Ishikawa (cell line): Measurements from ENCODE around the gene PRR35.

ENCODE experiments used
- CEBPB ChIP-seq: IDR thresholded peaks from 2 replicates; pipeline ENCODE4 v1.6.1; 2012
- CREB1 ChIP-seq: IDR thresholded peaks from 2 replicates; pipeline ENCODE4 v1.6.1; 2012; ENCODE audit warnings: low read depth
- EGR1 ChIP-seq: IDR thresholded peaks from 2 replicates; pipeline ENCODE4 v1.6.1; 2012
- EP300 ChIP-seq: IDR thresholded peaks from 2 replicates; pipeline ENCODE4 v1.6.1; 2012; ENCODE audit warnings: borderline replicate concordance
- FOXM1 ChIP-seq: IDR thresholded peaks from 2 replicates; pipeline ENCODE4 v1.6.1; 2012; ENCODE audit warnings: low read depth, borderline replicate concordance
- MAX ChIP-seq: IDR thresholded peaks from 2 replicates; pipeline ENCODE4 v1.6.1; 2012
- NFIC ChIP-seq: IDR thresholded peaks from 2 replicates; pipeline ENCODE4 v1.6.1; 2012
- RAD21 ChIP-seq: IDR thresholded peaks from 2 replicates; pipeline ENCODE4 v1.6.1; 2012; ENCODE audit warnings: low read depth
- REST ChIP-seq: IDR thresholded peaks from 2 replicates; pipeline ENCODE4 v1.6.1; 2012; ENCODE audit warnings: low read depth, mild to moderate bottlenecking
- TAF1 ChIP-seq: IDR thresholded peaks from 2 replicates; pipeline ENCODE4 v1.6.1; 2012; ENCODE audit warnings: low read depth, mild to moderate bottlenecking
- TCF12 ChIP-seq: IDR thresholded peaks from 2 replicates; pipeline ENCODE4 v1.6.1; 2012; ENCODE audit warnings: low read depth
- TEAD4 ChIP-seq: IDR thresholded peaks from 2 replicates; pipeline ENCODE4 v1.6.1; 2012
- USF1 ChIP-seq: IDR thresholded peaks from 2 replicates; pipeline ENCODE4 v1.6.1; 2012
- YY1 ChIP-seq: IDR thresholded peaks from 2 replicates; pipeline ENCODE4 v1.6.1; 2012; ENCODE audit warnings: low read depth
- ZBTB7A ChIP-seq: IDR thresholded peaks from 2 replicates; pipeline ENCODE4 v1.6.1; 2012; ENCODE audit warnings: low read depth

The PRR35 gene

DNA sequence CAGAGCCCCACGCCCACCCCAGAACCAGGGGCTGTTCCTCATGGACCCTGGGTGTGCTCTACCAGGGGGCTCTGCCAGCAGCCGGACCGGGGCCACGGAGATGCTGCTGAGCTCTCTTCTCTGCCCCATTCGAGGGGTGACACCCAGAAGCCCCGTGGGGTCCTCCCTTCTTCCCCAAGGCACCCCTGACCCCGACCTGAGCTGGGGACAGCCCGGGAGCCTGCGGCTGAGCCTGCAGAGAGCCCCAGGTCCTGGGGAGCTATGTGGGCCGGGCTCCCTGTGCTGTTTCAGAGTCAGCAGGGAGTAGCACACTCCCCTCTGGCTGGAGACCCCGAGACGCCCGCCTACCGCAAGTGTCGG lies 1.2 kb upstream of the PRR35 start:
- TF ChIP-seq REST (no peak), FOXM1 (no peak), ZBTB7A (no peak), TAF1 (no peak), NFIC (no peak), TEAD4 (no peak), CEBPB (no peak), EP300 (no peak), MAX (no peak), EGR1 (no peak), TCF12 (no peak), USF1 (no peak), CREB1 (no peak), YY1 (no peak), RAD21 (no peak)

- TF ChIP-seq RAD21 (no peak), CREB1 (no peak), NFIC (no peak), MAX (no peak), TEAD4 (no peak), REST (no peak), EGR1 (no peak), YY1 (no peak), TCF12 (no peak), USF1 (no peak), ZBTB7A (no peak), FOXM1 (no peak), TAF1 (no peak), EP300 (no peak)
These were observed 587 bp upstream of the PRR35 start for GRCh38 chr16:559411-560203.

DNA sequence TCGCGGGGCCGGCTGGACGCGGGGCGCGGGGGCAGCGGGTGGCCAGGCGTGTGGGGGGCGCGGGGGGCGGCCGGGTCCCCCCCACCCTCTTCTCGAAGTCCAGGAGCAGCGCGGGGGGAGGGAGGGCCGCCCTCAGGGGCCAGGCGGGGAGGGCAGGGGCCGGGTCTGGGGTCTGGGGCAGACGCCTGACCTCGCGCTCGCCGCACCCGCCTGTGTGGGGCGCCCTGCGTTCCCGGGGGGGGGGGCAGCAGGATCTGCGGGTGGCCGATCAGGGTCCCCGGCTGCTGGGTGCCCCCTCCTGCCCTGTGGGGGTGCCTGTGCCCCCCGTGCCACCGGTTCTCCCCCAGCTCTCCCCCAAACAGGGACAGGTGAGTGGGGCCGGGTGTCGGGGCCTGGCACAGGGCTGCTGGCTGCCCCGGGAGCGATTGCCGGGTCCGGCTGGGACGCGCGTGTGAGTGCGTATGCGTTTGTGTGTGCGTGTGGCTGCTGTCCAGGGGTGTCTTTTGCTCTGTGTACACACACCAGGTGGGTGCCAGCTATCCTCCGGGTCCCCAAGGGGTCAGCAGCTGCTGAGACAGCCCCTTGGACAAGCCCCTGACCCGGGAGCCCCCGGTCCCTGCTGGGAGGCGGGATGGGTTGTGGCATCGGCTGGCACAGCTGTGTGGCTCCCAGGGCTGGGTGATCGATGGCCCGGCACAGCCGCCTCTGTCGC lies 663 bp downstream of the PRR35 start:
- TF ChIP-seq USF1 (no peak), MAX (no peak), CEBPB (no peak), ZBTB7A (no peak)

GRCh38 chr16:561413-561794 lies 1.2 kb downstream of the PRR35 start:
- TF ChIP-seq EP300, result no peak
- no peak for TF ChIP-seq FOXM1
- no peak for TF ChIP-seq EGR1
- no peak for TF ChIP-seq YY1
- no peak for TF ChIP-seq USF1
- no peak for TF ChIP-seq TEAD4
- no peak for TF ChIP-seq CEBPB
- no peak for TF ChIP-seq RAD21
- TF ChIP-seq CREB1, result no peak
- TF ChIP-seq TCF12, result no peak
- TF ChIP-seq TAF1, result no peak
- no peak for TF ChIP-seq ZBTB7A
- no peak for TF ChIP-seq REST
- TF ChIP-seq MAX, result no peak
- no peak for TF ChIP-seq NFIC
